ENCODE results near the gene CHMP4A. TPM values are rescaled to one million over a fixed set of nuclear protein-coding genes. Genes with fewer than 3 reads are reported as not detected.

The CHMP4A gene, protein sequence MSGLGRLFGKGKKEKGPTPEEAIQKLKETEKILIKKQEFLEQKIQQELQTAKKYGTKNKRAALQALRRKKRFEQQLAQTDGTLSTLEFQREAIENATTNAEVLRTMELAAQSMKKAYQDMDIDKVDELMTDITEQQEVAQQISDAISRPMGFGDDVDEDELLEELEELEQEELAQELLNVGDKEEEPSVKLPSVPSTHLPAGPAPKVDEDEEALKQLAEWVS
- 13.8 and 15.8 TPM in 2 replicates for total RNA-seq

DNA sequence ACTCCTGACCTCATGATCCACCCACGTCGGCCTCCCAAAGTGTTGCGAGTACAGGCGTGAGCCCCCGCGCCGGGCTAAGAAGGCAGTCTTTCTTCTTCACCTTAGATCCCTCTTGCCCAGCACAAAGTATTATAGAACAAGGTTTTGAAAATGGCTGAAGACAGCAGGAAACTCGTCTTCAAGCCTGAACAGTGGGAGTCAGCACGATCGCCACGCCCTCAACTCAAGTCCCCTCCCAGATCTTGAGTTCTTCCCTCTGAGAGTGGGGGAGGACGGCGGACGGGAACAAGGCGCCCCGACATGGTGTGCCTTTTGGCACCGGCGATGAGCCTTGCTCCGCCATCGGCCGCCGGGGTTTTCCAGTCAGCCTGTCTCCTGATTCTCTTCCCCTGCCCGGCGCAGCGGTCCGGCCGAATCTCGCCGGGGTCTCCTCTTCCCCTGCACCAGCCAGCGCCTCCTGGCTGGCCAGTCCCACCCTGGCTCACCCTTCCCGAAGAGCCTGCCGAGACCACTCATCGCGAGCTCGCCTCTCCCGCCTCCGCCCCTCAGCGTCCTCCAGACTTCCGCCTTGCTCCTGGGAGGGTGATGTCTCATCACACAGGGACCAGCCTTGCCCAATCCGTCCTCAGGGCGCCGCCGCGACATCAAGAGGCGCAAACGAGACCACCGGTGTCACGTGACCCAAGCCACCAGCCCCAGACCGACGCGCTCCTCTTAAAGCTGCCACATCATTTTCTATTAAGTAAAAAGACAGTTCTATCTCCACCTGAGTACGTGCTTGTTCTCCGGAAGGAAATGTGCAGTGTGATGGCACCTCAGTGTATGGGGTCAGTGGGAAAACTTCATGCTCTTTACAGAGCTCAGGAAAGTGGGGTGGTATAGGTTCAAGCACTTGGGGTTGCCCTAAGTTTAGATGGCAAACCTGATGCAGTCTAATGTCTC, at the start of gene CHMP4A:
TSS of gene CHMP4A (minus strand) at position 565 of the 942 bp plus-strand sequence. CDS start at position 516, 49 bp downstream.
- DNase-seq (ENCODE audit: low read depth): peak; percentile 99
- TF ChIP-seq, protein P1, sequence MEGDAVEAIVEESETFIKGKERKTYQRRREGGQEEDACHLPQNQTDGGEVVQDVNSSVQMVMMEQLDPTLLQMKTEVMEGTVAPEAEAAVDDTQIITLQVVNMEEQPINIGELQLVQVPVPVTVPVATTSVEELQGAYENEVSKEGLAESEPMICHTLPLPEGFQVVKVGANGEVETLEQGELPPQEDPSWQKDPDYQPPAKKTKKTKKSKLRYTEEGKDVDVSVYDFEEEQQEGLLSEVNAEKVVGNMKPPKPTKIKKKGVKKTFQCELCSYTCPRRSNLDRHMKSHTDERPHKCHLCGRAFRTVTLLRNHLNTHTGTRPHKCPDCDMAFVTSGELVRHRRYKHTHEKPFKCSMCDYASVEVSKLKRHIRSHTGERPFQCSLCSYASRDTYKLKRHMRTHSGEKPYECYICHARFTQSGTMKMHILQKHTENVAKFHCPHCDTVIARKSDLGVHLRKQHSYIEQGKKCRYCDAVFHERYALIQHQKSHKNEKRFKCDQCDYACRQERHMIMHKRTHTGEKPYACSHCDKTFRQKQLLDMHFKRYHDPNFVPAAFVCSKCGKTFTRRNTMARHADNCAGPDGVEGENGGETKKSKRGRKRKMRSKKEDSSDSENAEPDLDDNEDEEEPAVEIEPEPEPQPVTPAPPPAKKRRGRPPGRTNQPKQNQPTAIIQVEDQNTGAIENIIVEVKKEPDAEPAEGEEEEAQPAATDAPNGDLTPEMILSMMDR (IDR thresholded peaks at IDR 0.05; ENCODE audit: insufficient read depth, low read depth, low read length): peak; percentile 26
- peak within 1 kb of the TSS; percentile 77 for H3K4me3 ChIP-seq (ENCODE audit: low read depth, low read length)

DNA sequence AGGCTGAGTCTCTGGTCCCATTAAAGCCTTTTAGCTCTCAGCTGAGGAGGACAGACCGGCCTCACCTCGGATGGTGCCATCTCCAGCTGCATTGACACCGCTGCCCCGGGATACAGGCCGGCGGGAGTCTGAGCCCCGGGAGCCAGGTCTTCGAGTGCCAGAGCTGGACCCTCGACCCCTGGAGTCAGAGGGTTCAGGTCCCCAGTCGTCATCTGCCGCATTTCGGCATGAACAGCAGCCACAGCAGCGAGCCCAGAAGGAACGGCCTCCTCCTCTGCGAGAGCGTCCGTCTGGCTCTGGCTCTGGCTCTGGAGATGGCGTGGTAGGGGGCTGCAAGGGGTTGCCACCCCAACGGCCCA, 48.7 kb upstream of the CHMP4A start:
- TF ChIP-seq, protein P1 (IDR thresholded peaks at IDR 0.05; ENCODE audit: insufficient read depth, low read depth, low read length): no peak
- no peak for DNase-seq (ENCODE audit: low read depth)

DNA sequence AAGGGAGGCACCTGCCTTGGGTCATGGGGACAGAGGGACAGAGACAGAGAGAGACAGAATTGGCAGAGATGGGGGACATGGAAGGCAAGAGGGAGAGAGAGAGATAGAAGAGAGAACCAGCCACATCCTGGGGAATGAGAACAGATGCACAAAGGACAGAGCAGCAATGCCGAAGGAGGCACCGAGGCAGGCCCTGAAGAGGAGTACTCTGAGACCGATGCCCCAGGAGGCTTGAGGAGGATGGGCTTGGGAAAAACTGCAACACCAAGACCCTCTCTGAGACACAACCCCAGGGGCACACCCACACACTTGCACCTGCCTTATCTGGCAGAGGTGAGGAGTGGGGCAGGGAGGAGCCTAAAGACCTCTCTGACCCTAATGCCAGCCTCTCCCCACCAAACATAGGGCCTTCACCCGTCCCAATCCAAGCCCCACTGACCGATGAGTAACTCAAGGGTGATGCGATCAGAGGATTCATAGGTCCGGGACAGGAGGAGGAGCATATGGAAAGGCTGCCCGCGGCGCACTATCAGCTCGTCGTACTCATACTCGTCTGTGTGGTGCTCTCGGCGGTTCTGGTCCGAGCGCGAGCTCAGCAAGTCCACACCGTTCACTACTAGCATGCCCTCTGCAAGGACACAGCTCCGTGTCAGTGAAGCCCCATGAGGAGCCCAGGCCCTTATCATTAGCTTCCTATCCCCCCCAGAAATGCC, 48.1 kb upstream of the CHMP4A start:
- H3K4me3 ChIP-seq (ENCODE audit: low read depth, low read length): no peak overlapping the region
- TF ChIP-seq, protein P1 (IDR thresholded peaks at IDR 0.05; ENCODE audit: insufficient read depth, low read depth, low read length): no peak
- DNase-seq (ENCODE audit: low read depth): no peak

More for the DNA sequence above, 48.7 kb upstream of the CHMP4A start:
- H3K4me3 ChIP-seq (ENCODE audit: low read depth, low read length): no peak overlapping the region

DNA sequence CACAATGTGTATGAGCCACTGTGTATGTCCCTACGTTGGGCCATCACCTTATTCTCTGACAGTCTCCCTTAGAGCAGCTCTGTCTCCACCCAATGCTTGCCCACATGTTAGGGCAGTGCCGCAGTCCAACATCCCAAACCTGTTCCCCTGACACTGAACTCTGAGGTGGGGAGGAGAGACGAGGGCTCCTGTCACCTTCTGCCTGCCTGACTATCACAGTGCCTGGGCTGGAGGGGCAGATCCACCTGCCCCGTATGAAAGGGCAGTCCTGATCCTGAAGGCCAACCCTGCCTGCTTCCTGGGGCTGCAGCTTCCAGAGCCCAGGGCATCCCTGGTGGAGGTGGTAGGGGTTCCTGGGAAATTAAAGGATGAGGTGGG, 47.5 kb upstream of the CHMP4A start:
- no peak for DNase-seq (ENCODE audit: low read depth)
- H3K4me3 ChIP-seq (ENCODE audit: low read depth, low read length): no peak overlapping the region
- TF ChIP-seq, protein P1 (IDR thresholded peaks at IDR 0.05; ENCODE audit: insufficient read depth, low read depth, low read length): no peak

DNA sequence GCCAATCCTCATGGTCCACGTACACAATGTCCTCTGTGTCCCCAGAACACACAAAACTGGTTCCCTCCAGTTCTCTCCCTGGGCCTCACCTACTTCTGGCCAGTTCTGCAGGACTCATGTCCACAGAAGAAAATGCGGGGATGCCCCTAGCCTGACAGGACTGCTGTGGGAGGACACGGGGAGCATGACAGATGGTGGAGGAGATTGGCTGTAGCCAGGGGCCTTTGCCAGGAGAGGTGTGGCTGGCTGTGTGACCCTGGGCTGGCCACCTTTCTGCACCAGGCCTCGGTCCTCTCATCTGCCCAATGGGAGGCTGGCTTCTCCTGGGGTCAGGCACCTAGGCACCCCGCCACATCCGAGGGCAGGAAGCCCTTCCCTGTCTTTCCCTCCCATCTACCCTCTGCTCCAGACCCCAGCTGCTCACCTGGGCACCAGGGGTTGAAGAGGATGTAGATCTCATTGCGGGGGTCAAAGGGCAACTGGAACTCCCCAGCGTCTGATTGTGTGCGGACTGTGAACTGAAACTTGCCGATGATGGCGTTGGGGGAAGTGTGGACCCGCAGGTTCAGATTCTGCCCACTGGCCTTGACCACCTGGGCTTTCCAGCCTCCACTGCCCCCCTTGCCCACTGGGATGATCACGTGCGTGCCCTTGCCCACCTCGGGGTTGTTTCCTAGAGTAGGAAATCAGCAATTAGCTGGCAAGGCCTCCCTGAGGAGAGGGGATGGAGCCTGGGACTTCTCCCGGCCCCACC, 46.9 kb upstream of the CHMP4A start:
- no peak overlapping the region for H3K4me3 ChIP-seq (ENCODE audit: low read depth, low read length)
- TF ChIP-seq, protein P1 (IDR thresholded peaks at IDR 0.05; ENCODE audit: insufficient read depth, low read depth, low read length): no peak
- DNase-seq (ENCODE audit: low read depth): no peak
